WTC11 (cell line): ENCODE results near the gene STRN4.
"Not testable (repeated sequence)": the region's sequence is repeated elsewhere in the genome, so short reads cannot be mapped to it uniquely, and the experiment has no call there.

Experiments
- JUN ChIP-seq: sonication (generic); formaldehyde crosslinking; IDR thresholded peaks from 2 replicates; pipeline ENCODE4 v1.8.0; 2023; ENCODE audit warnings: mild to moderate bottlenecking, missing genetic modification reagents
- MXD4 ChIP-seq: fragments of 250-450 bp; sonication (Bioruptor Pico); IDR thresholded peaks from 2 replicates; pipeline ENCODE4 v1.8.0; 2021; ENCODE audit warnings: mild to moderate bottlenecking, moderate library complexity, borderline replicate concordance
- NR3C1 ChIP-seq: sonication (generic); formaldehyde crosslinking; conservative IDR thresholded peaks from 2 replicates; pipeline ENCODE4 v1.8.1; 2023; ENCODE audit warnings: low read depth, mild to moderate bottlenecking, missing genetic modification reagents
- SP1 ChIP-seq: sonication (generic); formaldehyde crosslinking; conservative IDR thresholded peaks from 2 replicates; pipeline ENCODE4 v1.8.1; 2022; ENCODE audit warnings: missing genetic modification reagents
- TF ChIP-seq, protein P1 (sequence below): fragments of 200-600 bp; IDR thresholded peaks from 2 replicates; pipeline ENCODE4 v1.8.0; 2022; ENCODE audit warnings: antibody characterized with exemption
- TF ChIP-seq, protein P2 (sequence below): sonication (generic); formaldehyde crosslinking; IDR thresholded peaks from 2 replicates; pipeline ENCODE4 v1.8.0; 2022; ENCODE audit warnings: mild to moderate bottlenecking, missing genetic modification reagents
- TF ChIP-seq, protein P3 (sequence below): sonication (generic); formaldehyde crosslinking; IDR thresholded peaks from 2 replicates; pipeline ENCODE4 v1.8.0; 2022; ENCODE audit warnings: mild to moderate bottlenecking, missing genetic modification reagents
- TF ChIP-seq, protein P4 (sequence below): fragments of 250-450 bp; sonication (Bioruptor Pico); conservative IDR thresholded peaks from 2 replicates; pipeline ENCODE4 v1.9.0; 2021; ENCODE audit warnings: mild to moderate bottlenecking
- TF ChIP-seq, protein P5 (sequence below): sonication (generic); formaldehyde crosslinking; IDR thresholded peaks from 2 replicates; pipeline ENCODE4 v1.8.1; 2022; ENCODE audit warnings: low read depth, mild to moderate bottlenecking, moderate library complexity, missing genetic modification reagents, borderline replicate concordance

DNA sequence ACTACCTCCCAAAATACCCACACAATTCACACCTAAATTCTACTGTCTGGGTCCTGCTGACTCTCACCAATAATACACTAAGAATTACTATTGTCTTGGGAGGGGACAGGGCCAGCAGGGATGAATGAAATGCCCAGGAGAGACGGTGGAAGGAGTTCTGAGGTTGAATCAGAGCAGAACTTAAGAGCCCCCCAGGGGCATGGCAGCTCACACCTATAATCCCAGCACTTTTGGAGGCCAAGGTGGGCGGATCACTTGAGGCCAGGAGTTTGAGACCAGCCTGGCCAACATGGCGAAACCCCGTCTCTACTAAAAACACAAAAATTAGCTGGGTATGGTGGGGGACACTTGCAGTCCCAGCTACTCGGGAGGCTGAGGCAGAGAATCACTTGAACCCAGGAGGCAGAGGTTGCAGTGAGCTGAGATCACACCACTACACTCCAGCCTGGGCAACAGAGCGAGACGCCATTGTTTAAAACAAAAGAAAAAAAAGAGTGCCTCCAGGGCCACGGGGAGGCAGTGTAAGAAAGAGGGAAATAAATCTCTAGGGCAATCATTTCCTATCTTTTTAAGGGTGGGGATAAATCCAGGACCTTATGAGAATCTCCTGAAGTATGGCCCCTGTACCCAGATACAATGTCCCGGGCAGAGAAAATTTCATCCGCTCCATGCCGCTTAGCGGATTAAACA is 31.9 kb upstream of the STRN4 start:
- not testable (repeated sequence) for TF ChIP-seq SP1 (CRISPR knock-in tag); NR3C1 (CRISPR knock-in tag); MXD4 (CRISPR knock-in tag); JUN
- TF ChIP-seq, protein P1, sequence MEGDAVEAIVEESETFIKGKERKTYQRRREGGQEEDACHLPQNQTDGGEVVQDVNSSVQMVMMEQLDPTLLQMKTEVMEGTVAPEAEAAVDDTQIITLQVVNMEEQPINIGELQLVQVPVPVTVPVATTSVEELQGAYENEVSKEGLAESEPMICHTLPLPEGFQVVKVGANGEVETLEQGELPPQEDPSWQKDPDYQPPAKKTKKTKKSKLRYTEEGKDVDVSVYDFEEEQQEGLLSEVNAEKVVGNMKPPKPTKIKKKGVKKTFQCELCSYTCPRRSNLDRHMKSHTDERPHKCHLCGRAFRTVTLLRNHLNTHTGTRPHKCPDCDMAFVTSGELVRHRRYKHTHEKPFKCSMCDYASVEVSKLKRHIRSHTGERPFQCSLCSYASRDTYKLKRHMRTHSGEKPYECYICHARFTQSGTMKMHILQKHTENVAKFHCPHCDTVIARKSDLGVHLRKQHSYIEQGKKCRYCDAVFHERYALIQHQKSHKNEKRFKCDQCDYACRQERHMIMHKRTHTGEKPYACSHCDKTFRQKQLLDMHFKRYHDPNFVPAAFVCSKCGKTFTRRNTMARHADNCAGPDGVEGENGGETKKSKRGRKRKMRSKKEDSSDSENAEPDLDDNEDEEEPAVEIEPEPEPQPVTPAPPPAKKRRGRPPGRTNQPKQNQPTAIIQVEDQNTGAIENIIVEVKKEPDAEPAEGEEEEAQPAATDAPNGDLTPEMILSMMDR: not testable (repeated sequence)
- TF ChIP-seq, protein P2, sequence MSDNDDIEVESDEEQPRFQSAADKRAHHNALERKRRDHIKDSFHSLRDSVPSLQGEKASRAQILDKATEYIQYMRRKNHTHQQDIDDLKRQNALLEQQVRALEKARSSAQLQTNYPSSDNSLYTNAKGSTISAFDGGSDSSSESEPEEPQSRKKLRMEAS (CRISPR knock-in tag): not testable (repeated sequence)
- TF ChIP-seq, protein P3, sequence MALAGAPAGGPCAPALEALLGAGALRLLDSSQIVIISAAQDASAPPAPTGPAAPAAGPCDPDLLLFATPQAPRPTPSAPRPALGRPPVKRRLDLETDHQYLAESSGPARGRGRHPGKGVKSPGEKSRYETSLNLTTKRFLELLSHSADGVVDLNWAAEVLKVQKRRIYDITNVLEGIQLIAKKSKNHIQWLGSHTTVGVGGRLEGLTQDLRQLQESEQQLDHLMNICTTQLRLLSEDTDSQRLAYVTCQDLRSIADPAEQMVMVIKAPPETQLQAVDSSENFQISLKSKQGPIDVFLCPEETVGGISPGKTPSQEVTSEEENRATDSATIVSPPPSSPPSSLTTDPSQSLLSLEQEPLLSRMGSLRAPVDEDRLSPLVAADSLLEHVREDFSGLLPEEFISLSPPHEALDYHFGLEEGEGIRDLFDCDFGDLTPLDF (CRISPR knock-in tag): not testable (repeated sequence)
- TF ChIP-seq, protein P4, sequence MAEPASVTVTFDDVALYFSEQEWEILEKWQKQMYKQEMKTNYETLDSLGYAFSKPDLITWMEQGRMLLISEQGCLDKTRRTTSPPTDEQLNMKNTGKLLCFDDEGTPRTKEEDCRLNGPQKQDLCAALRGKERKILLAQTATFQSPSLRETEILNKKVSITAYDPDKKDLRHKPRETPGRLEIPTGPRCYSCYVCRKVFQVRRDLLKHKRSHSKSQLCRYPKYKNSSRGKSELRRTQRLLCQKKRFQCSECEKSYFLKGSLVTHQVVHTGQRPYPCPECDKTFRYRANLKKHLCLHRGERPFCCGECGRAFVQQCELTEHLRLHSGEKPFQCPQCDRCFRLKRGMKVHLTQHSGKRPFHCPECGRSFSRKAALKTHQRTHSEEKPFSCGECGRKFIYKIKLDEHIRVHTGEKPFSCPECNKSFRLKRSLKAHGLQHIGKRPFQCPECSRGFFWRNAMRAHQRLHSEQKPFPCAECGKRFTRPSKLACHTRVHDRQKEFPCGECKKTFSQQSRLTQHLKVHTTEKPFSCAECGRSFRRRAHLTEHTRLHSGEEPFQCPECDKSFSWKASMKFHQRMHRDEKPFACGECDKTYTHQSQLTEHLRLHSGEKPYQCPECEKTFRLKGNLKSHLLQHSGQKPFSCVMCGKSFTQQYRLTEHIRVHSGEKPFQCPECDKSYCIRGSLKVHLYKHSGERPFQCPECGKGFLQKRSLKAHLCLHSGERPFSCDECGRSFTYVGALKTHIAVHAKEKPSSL (CRISPR knock-in tag): not testable (repeated sequence)
- TF ChIP-seq, protein P5, sequence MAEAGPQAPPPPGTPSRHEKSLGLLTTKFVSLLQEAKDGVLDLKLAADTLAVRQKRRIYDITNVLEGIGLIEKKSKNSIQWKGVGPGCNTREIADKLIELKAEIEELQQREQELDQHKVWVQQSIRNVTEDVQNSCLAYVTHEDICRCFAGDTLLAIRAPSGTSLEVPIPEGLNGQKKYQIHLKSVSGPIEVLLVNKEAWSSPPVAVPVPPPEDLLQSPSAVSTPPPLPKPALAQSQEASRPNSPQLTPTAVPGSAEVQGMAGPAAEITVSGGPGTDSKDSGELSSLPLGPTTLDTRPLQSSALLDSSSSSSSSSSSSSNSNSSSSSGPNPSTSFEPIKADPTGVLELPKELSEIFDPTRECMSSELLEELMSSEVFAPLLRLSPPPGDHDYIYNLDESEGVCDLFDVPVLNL (CRISPR knock-in tag): not testable (repeated sequence)
